Activated naive CD8-positive, alpha-beta T cell treated with anti-CD3 and anti-CD28 coated beads, Interleukin-2, amount 50 U/mL, for 24 hours (primary cell): ENCODE measurements around the gene PCDH18.
"Not testable (repeated sequence)": the region's sequence is repeated elsewhere in the genome, so short reads cannot be mapped to it uniquely, and the experiment has no call there.

Experiments
- ATAC-seq: fragments of 150-1000 bp; cut with Tn5 transposase; one replicate; pipeline ENCODE4 v1.10.0; 2021
- DNase-seq: peaks from one replicate; pipeline ENCODE4 v3.0.0; 2021
- H3K27ac Mint-ChIP-seq: one replicate; pipeline ENCODE4 v1.8.0; 2021; ENCODE audit warnings: mild to moderate bottlenecking, mixed read lengths
- H3K27me3 Mint-ChIP-seq: one replicate; pipeline ENCODE4 v1.8.0; 2021; ENCODE audit warnings: mixed read lengths
- H3K36me3 Mint-ChIP-seq: one replicate; pipeline ENCODE4 v1.8.0; 2021; ENCODE audit warnings: low read depth, mixed read lengths
- H3K4me1 Mint-ChIP-seq: one replicate; pipeline ENCODE4 v1.8.0; 2021; ENCODE audit warnings: mixed read lengths
- H3K4me3 Mint-ChIP-seq: one replicate; pipeline ENCODE4 v1.8.0; 2021; ENCODE audit warnings: mild to moderate bottlenecking, moderate library complexity, mixed read lengths
- H3K9me3 Mint-ChIP-seq: one replicate; pipeline ENCODE4 v1.8.0; 2021; ENCODE audit warnings: mixed read lengths

The PCDH18 gene

DNA sequence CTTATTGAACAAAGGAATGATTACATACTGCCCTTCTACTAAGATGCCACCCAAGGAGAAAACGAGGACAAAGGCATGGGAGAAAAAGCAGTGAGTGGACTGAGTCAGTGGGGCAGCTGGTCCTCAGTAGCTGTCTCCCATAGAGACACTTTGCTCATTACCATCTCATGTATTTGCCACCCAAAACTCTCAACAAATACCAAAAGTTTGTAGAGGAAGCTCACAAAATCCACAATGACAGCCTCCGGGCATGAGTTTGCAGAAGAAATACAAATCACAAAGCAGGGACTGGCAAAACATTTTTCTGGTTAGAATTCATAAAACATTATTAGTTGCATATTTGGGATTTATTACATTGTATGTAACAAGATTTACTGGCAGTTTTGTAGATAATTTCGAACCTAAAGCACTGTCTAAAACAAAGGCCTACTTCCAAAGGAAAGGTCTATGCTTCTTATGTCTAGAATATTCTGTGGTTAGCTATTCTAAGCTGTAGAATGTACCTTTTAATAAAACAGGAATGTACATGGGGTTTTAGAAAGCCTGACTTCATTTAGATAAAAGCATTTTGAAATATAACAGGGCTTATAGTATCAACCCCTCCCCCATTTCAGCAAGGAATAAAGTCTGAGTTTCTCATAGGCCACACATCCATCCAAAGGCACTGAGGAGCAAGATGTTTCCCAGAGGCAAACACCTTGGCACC is 17.7 kb downstream of the PCDH18 start:
- no peak for ATAC-seq
- Mint-ChIP-seq H3K27me3 (no peaks in the 10 kb centered on the region), H3K36me3 (no peaks in the 10 kb centered on the region), H3K9me3 (no peaks in the 10 kb centered on the region), H3K4me1 (no peaks in the 10 kb centered on the region), H3K27ac (no peak overlapping the region), H3K4me3 (no peak overlapping the region)
- DNase-seq, result no peak

DNA sequence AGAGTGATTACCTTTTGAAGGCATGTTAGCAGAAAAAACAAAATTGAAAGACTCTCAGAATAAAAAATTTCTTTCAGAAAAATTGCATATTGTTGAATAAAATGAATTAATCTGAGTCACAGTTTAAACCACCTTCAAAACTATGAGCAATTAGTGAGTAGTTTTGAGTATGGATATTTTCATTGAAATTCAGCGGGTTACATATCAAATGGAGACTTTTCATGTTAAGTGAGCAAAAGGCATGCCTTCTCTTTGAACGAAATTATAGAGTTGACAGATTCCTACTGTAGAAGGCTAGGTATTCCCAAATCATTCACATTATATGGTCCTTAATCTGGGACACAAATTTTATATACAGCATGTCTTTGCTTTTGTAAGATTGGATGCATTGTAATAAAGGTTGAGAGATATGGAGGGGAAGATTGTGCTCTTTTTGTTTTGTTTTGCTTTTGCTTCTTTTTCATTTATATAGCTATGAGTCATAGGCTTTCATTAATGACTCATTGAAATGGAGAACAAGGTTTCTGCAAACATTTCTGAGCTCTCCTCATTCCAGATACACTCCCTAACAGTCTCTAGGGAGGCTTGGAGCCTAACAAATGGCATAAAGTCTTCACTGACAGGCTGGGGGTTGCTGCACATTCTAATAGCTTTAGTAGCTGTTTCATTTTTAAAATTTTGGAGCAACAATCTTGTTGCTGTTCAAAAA is 21.6 kb downstream of the PCDH18 start:
- no peak overlapping the region for H3K4me3 Mint-ChIP-seq
- ATAC-seq, result no peak
- no peaks in the 10 kb centered on the region for H3K4me1 Mint-ChIP-seq
- no peaks in the 10 kb centered on the region for H3K27me3 Mint-ChIP-seq
- H3K36me3 Mint-ChIP-seq, result no peaks in the 10 kb centered on the region
- no peak overlapping the region for H3K27ac Mint-ChIP-seq
- H3K9me3 Mint-ChIP-seq, result no peaks in the 10 kb centered on the region
- DNase-seq, result no peak

DNA sequence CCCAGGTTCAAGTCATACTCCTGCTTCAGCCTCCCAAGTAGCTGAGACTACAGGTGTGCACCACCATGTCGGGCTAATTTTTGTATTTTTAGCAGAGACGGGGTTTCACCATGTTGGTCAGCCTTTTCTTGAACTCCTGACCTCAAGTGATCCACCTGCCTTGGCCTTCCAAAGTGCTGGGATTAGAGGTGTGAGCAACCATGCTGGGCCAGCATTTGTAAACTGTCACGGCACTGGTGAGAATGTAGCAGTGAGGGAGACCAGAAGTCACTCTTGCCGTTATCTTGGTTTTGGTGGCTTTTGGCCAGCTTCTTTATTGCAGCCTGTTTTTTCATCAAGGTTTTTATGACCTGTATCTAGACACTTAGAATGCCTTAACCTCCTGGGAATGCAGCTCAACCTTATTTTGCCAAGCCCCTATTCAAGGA is 22.4 kb downstream of the PCDH18 start:
- Mint-ChIP-seq H3K4me3 (no peak overlapping the region), H3K4me1 (no peaks in the 10 kb centered on the region), H3K9me3 (no peaks in the 10 kb centered on the region), H3K27me3 (no peaks in the 10 kb centered on the region), H3K36me3 (no peaks in the 10 kb centered on the region), H3K27ac (no peak overlapping the region)
- ATAC-seq (no peak), DNase-seq (no peak)

DNA sequence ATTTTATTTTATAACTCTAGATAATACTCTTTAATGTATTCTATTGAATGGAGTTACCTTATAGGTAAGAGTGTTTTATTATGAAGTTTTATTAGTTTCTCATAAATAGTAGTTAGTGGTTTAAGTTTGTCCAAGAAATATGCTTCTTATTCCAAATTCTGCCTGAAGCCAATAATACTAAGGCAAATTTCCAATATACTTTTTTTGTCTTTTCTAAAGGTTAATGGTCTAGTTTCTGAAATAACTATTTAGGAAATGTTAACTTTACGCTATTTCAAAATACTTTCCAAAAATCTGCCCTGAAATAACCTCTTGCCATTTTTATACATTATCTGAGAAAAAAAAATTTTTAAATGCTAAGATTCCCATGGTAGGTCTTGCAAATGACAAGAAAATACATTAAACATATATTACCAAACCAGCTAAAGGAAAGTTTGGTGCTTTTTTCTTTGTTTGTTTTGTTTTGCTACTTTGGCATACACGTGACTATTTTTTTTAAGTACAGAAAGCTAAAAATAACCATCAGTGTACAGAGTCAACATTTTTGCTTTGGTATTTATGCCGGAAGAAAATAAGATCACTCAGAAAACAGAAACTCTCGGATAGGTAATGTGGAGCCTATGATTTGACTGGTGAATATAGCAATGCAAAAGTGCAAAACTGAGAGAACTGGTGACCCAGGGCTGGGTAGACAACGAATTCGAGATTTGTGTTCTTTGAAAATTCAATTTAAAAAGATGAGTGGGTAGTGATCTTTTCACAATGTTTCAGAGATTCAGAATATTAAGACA is 29.8 kb downstream of the PCDH18 start:
- H3K9me3 Mint-ChIP-seq, result no peaks in the 10 kb centered on the region
- no peak for DNase-seq
- no peaks in the 10 kb centered on the region for H3K4me1 Mint-ChIP-seq
- ATAC-seq, result no peak
- H3K36me3 Mint-ChIP-seq, result no peaks in the 10 kb centered on the region
- no peak overlapping the region for H3K4me3 Mint-ChIP-seq
- no peak overlapping the region for H3K27ac Mint-ChIP-seq
- no peaks in the 10 kb centered on the region for H3K27me3 Mint-ChIP-seq

DNA sequence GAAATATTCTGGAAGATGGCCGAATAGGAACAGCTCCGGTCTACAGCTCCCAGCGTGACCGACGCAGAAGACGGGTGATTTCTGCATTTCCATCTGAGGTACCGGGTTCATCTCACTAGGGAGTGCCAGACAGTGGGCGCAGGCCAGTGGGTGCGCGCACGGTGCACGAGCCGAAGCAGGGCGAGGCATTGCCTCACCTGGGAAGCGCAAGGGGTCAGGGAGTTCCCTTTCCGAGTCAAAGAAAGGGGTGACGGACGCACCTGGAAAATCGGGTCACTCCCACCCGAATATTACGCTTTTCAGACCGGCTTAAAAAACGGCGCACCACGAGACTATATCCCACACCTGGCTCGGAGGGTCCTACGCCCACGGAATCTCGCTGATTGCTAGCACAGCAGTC is 36.0 kb downstream of the PCDH18 start:
- not testable (repeated sequence) for H3K36me3 Mint-ChIP-seq, H3K27me3 Mint-ChIP-seq, DNase-seq, H3K4me3 Mint-ChIP-seq, H3K27ac Mint-ChIP-seq, ATAC-seq, H3K9me3 Mint-ChIP-seq, H3K4me1 Mint-ChIP-seq

DNA sequence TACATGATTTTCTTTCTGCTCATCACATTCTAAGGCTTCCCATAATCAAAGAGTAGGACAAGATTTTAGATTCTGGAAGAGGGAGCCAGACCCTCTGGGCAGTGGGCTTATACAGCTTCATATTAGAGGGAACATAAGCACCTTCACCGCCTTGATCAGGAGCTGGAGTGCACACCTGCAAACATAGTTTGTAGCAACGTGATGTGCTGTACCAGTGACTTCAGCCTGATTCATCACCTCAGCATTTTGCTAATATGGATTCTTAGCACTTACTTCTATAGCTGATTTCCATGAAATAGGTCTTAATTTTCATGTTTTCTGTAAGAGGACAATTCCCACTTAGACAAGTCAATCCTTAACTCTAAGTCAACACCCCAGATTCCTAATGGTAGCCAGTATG is 36.7 kb downstream of the PCDH18 start:
- Mint-ChIP-seq H3K4me1 (no peaks in the 10 kb centered on the region), H3K27ac (no peak overlapping the region), H3K36me3 (no peaks in the 10 kb centered on the region), H3K4me3 (no peak overlapping the region), H3K27me3 (no peaks in the 10 kb centered on the region), H3K9me3 (no peaks in the 10 kb centered on the region)
- DNase-seq (no peak), ATAC-seq (no peak)

DNA sequence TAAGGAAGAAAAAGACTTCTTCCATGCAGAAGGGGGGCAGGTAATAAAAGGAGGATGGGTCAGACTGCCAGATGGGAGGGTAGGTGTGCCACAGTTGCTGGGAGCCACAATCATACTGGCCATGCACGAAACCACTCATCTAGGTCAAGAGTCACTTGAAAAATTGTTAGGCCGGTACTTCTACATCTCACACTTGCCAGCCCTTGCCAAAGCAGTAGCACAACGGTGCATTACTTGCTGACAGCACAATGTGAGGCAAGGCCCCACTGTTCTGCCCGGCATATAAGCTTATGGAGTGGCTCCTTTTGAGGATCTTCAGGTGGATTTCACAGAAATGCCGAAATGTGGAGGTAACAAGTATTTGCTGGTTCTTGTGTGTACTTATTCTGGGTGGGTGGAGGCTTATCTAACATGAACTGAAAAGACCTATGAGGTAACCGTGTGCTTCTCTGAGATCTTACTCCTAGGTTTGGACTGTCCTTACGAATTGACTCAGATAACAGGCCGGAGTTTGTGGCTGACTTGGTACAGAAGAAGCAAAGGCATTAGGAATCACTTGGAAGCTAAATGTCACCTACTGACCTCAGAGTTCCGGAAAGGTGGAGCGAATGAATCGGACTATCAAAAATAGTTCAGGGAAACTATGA is 48.9 kb downstream of the PCDH18 start:
- H3K27me3 Mint-ChIP-seq, H3K36me3 Mint-ChIP-seq, H3K4me3 Mint-ChIP-seq, DNase-seq, H3K27ac Mint-ChIP-seq, H3K4me1 Mint-ChIP-seq, ATAC-seq, H3K9me3 Mint-ChIP-seq: not testable (repeated sequence)

DNA sequence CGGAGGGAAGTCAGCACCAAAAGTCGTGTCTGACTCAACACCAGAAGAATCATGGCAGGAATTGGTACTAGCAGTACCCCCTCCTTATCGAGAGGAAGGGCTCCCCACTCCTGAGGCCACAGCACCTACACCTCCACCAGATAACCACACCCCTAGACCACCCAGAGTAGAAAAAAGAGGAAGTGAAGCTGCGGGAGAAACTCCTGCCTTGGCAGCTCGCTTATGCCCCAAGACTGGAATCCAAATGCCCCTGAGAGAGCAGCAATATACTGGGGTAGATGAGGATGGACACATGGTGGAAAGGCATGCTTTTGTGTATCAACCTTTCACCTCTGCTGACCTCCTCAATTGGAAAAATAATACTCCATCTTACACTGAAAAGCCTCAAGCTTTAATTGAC is 52.6 kb downstream of the PCDH18 start:
- H3K27me3 Mint-ChIP-seq, DNase-seq, H3K27ac Mint-ChIP-seq, H3K4me1 Mint-ChIP-seq, ATAC-seq, H3K9me3 Mint-ChIP-seq, H3K36me3 Mint-ChIP-seq, H3K4me3 Mint-ChIP-seq: not testable (repeated sequence)

DNA sequence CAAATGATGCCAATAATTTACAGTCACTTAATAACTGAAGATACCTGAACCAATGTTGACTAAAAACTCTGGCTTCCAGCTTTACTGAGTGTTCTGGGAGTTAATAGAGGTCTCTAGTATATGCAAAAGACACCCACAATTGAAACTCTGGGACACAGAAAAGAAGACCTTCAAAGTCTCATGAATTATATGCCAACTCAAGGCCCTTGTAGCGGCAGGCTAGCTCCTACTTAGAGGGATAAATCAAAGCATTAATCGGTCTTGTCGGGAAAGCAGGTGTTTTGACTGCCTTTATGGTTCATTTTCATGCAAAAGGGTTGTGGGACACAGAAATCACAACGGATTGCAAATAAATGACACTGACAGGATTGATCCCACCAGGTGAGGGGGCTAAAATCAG is 55.9 kb downstream of the PCDH18 start:
- no peak for ATAC-seq
- H3K4me1 Mint-ChIP-seq, result no peaks in the 10 kb centered on the region
- no peak overlapping the region for H3K4me3 Mint-ChIP-seq
- H3K27me3 Mint-ChIP-seq, result no peaks in the 10 kb centered on the region
- no peak overlapping the region for H3K27ac Mint-ChIP-seq
- H3K9me3 Mint-ChIP-seq, result no peaks in the 10 kb centered on the region
- no peak for DNase-seq
- no peaks in the 10 kb centered on the region for H3K36me3 Mint-ChIP-seq

DNA sequence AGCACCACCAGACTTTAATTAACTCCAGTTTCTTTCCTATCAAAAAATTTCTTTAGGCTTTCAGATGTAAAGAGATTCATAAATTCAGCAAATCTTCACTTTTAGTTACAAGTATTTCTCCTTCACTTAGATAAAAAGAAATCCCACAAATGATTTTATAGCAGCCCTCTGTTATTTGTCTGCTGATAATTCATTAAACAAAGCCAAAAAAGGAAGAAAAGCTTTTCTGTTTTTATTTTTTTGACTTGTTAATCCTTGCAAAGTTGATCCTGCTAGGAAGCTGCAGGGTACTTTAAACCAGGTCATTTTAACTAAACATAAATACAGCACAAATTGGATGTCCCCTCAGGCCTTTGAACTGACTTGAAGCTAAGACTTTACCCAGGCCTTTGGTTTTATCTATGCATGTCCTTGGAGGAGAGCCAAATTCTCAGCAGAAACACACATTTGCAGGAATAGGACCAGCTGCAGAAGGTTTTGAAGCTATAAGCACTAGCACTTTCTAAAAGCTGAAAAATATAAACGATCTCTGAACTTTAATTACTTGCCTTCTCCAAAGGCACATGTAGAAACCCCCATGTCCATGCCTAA is 57.5 kb downstream of the PCDH18 start:
- H3K27me3 Mint-ChIP-seq, result no peaks in the 10 kb centered on the region
- no peak overlapping the region for H3K4me3 Mint-ChIP-seq
- no peaks in the 10 kb centered on the region for H3K36me3 Mint-ChIP-seq
- ATAC-seq (no peak), DNase-seq (no peak)
- no peaks in the 10 kb centered on the region for H3K4me1 Mint-ChIP-seq
- H3K27ac Mint-ChIP-seq, result no peak overlapping the region
- peaks cover 3% of the 10 kb centered on the region for H3K9me3 Mint-ChIP-seq

DNA sequence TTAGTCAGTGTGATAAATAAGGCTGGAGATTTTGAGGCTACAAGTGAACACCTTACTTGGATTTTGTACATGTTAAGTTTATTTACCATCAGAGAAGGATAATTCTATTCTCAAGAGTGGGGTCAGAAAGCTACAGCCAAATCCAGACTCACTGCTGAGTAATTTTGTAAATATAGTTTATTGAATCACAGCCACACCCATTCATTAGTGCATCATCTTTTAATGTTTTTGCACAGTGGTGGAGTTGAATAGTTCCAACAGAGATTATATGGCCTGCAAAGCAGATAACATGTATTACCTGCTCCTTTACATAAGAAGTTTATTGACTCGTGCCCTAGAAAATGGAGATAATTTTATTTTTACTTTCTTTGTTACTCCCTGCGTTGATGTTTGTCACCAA is 60.4 kb downstream of the PCDH18 start:
- H3K27ac Mint-ChIP-seq, result no peak overlapping the region

DNA sequence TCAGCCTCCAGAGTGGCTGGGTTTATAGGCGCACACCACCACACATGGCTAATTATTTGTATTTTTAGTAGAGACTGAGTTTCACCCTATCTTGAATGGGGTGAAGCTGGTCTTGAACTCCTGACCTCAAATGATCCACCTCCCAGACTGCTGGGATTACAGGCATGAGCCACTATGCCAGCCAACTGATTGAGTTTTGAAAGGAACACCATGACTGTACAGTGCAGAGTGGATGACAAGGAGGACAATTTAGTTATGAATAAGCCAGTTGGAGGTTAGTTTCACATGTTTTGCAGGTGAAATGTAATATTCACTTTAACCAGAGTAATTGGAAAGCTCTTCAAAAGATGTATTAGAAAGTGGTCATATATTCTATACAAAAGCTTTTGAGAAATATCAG is 60.8 kb downstream of the PCDH18 start:
- H3K4me3 Mint-ChIP-seq, result no peak overlapping the region
- no peaks in the 10 kb centered on the region for H3K36me3 Mint-ChIP-seq
- peaks cover 13% of the 10 kb centered on the region for H3K9me3 Mint-ChIP-seq
- no peak for DNase-seq
- no peaks in the 10 kb centered on the region for H3K4me1 Mint-ChIP-seq
- no peak overlapping the region for H3K27ac Mint-ChIP-seq
- ATAC-seq, result no peak
- H3K27me3 Mint-ChIP-seq, result no peaks in the 10 kb centered on the region

More for the DNA sequence above, 60.4 kb downstream of the PCDH18 start:
- Mint-ChIP-seq H3K4me1 (no peaks in the 10 kb centered on the region), H3K4me3 (no peak overlapping the region), H3K27me3 (no peaks in the 10 kb centered on the region), H3K9me3 (peaks cover 13% of the 10 kb centered on the region), H3K36me3 (no peaks in the 10 kb centered on the region)
- ATAC-seq, result no peak
- DNase-seq, result no peak

DNA sequence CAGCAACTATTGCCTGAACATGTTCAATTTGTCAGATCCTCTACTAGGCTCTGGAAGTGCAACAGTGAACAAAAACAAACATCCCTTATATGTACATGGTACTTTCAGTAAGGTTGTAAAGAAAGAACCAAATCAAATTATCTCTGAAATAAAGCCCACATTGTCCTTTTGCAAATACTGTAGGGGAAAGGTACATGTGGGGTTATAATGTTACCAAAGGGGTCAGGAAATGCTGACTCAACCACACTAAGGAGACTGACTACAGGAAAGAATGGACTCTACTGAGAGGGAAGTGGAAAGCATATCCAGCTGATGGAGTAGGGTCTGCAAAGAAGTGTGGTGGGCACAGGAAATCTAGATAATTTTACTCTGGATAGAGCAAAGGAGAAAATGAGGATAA is 61.5 kb downstream of the PCDH18 start:
- Mint-ChIP-seq H3K27me3 (no peaks in the 10 kb centered on the region), H3K27ac (no peak overlapping the region), H3K36me3 (no peaks in the 10 kb centered on the region), H3K9me3 (peaks cover 15% of the 10 kb centered on the region), H3K4me1 (no peaks in the 10 kb centered on the region), H3K4me3 (no peak overlapping the region)
- DNase-seq (no peak), ATAC-seq (no peak)
